ENCODE measurements around the gene ZNF385B. TPM values are rescaled to one million over a fixed set of nuclear protein-coding genes. Genes with fewer than 3 reads are reported as not detected.

ZNF385B gene
- polyA plus RNA-seq, 1 donor from 2014 or later = 0.31 TPM

- Histone ChIP-seq H3K27me3 (ENCODE audit: insufficient read depth, low read depth, low read length) (no peaks in the 10 kb centered on the region), H2AFZ (ENCODE audit: low read depth, low read length) (no peak overlapping the region), H3K9me2 (ENCODE audit: insufficient read depth, low read length) (no peaks in the 10 kb centered on the region), H3K79me2 (replicated peaks; ENCODE audit: insufficient read depth, low read length) (no peaks in the 10 kb centered on the region), H3K27ac (ENCODE audit: low read length) (no peak overlapping the region), H4K20me1 (ENCODE audit: insufficient read depth) (no peaks in the 10 kb centered on the region), H3K4me2 (ENCODE audit: low read length) (no peak overlapping the region), H3K9me3 (ENCODE audit: low read length) (no peaks in the 10 kb centered on the region), H3K9ac (ENCODE audit: low read length) (no peak overlapping the region), H3F3A (ENCODE audit: insufficient read depth, low read length, poor library complexity, severe bottlenecking) (no peaks in the 10 kb centered on the region), H3K4me3 (ENCODE audit: low read length) (no peak overlapping the region), H3K36me3 (ENCODE audit: insufficient read depth, low read length) (no peaks in the 10 kb centered on the region)
- no peak for TF ChIP-seq EZH2 (IDR thresholded peaks at IDR 0.05; ENCODE audit: borderline replicate concordance, insufficient read depth, low read length, poor library complexity, severe bottlenecking)
- TF ChIP-seq RAD21 (conservative IDR thresholded peaks at IDR 0.05) = no peak
- TF ChIP-seq TAF1 (IDR thresholded peaks at IDR 0.05; ENCODE audit: low read depth) = no peak
- TF ChIP-seq MXI1 (conservative IDR thresholded peaks at IDR 0.05; ENCODE audit: poor library complexity, severe bottlenecking) = no peak
- TF ChIP-seq CTCF (IDR thresholded peaks at IDR 0.05; ENCODE audit: poor library complexity, severe bottlenecking) = no peak
- no peak for TF ChIP-seq POLR2AphosphoS5 (IDR thresholded peaks at IDR 0.05)
- no peak for TF ChIP-seq REST (IDR thresholded peaks at IDR 0.05; ENCODE audit: borderline replicate concordance)
- no peak for TF ChIP-seq SMC3 (conservative IDR thresholded peaks at IDR 0.05; ENCODE audit: poor library complexity)
- no peak for TF ChIP-seq EP300 (conservative IDR thresholded peaks at IDR 0.05; ENCODE audit: poor library complexity, severe bottlenecking)
These were observed 20.6 kb downstream of the ZNF385B start for GRCh38 chr2:179840840-179841239.

GRCh38 chr2:179837408-179837807 lies 24.0 kb downstream of the ZNF385B start:
- no peak overlapping the region for H2AFZ ChIP-seq (ENCODE audit: low read depth, low read length)
- no peaks in the 10 kb centered on the region for H3K9me3 ChIP-seq (ENCODE audit: low read length)
- H3K9ac ChIP-seq (ENCODE audit: low read length) = no peak overlapping the region
- H3K79me2 ChIP-seq (replicated peaks; ENCODE audit: insufficient read depth, low read length) = no peaks in the 10 kb centered on the region
- no peak for TF ChIP-seq TAF1 (IDR thresholded peaks at IDR 0.05; ENCODE audit: low read depth)
- TF ChIP-seq EZH2 (IDR thresholded peaks at IDR 0.05; ENCODE audit: borderline replicate concordance, insufficient read depth, low read length, poor library complexity, severe bottlenecking) = no peak
- TF ChIP-seq REST (IDR thresholded peaks at IDR 0.05; ENCODE audit: borderline replicate concordance) = no peak
- no peak for TF ChIP-seq POLR2AphosphoS5 (IDR thresholded peaks at IDR 0.05)
- TF ChIP-seq CTCF (IDR thresholded peaks at IDR 0.05; ENCODE audit: poor library complexity, severe bottlenecking) = no peak
- no peak for TF ChIP-seq RAD21 (conservative IDR thresholded peaks at IDR 0.05)
- no peak for TF ChIP-seq SMC3 (conservative IDR thresholded peaks at IDR 0.05; ENCODE audit: poor library complexity)
- TF ChIP-seq EP300 (conservative IDR thresholded peaks at IDR 0.05; ENCODE audit: poor library complexity, severe bottlenecking) = no peak
- TF ChIP-seq MXI1 (conservative IDR thresholded peaks at IDR 0.05; ENCODE audit: poor library complexity, severe bottlenecking) = no peak
- H3K27me3 ChIP-seq (ENCODE audit: insufficient read depth, low read depth, low read length) = no peaks in the 10 kb centered on the region
- no peaks in the 10 kb centered on the region for H3K36me3 ChIP-seq (ENCODE audit: insufficient read depth, low read length)
- no peak overlapping the region for H3K4me2 ChIP-seq (ENCODE audit: low read length)
- H3F3A ChIP-seq (ENCODE audit: insufficient read depth, low read length, poor library complexity, severe bottlenecking) = no peaks in the 10 kb centered on the region
- no peaks in the 10 kb centered on the region for H3K9me2 ChIP-seq (ENCODE audit: insufficient read depth, low read length)
- no peak overlapping the region for H3K4me3 ChIP-seq (ENCODE audit: low read length)
- H3K27ac ChIP-seq (ENCODE audit: low read length) = no peak overlapping the region
- no peaks in the 10 kb centered on the region for H4K20me1 ChIP-seq (ENCODE audit: insufficient read depth)

Data from neural cell (in vitro differentiated cells).